Esophagus muscularis mucosa (tissue), 4 donors: Measurements from ENCODE around the gene MORC2. TPM values are rescaled to one million over a fixed set of nuclear protein-coding genes. Genes with fewer than 3 reads are reported as not detected.

Source experiments
- DNase-seq: peaks from one replicate; pipeline ENCODE4 v3.0.0-alpha.2; 2017; ENCODE audit errors: extremely low spot score
- H3K27ac ChIP-seq, 4 donors: fragments of 200-600 bp; sonication (generic); replicated peaks in 1 of 4; 1 replicate in 3 of 4; 2 replicates in 1 of 4; pipeline ENCODE4 v1.5.1; 2016 to 2019; ENCODE audit warnings: mild to moderate bottlenecking in 1 of 4
- H3K27me3 ChIP-seq, 4 donors: fragments of 200-600 bp; sonication (generic); one replicate each; pipeline versions ENCODE4 v1.5.1 to v1.6.0; 2016 to 2019
- H3K36me3 ChIP-seq, 4 donors: fragments of 200-600 bp; sonication (generic); one replicate each; pipeline ENCODE4 v1.5.1; 2016 to 2019
- H3K4me1 ChIP-seq, 4 donors: fragments of 200-600 bp; sonication (generic); one replicate each; pipeline ENCODE4 v1.5.1; 2016 to 2019
- H3K4me3 ChIP-seq, 4 donors: fragments of 200-600 bp; sonication (generic); 1 replicate in 2 of 4; 2 replicates in 2 of 4; pipeline ENCODE4 v1.5.1; 2016 to 2019; ENCODE audit warnings: mild to moderate bottlenecking in 4 of 4, moderate library complexity in 1 of 4
- H3K9me3 ChIP-seq, 4 donors: fragments of 200-600 bp; sonication (generic); 1 replicate in 3 of 4; 2 replicates in 1 of 4; pipeline ENCODE4 v1.5.1; 2016 to 2019
- EP300 ChIP-seq: sonication (generic); formaldehyde crosslinking; IDR thresholded peaks from one replicate; pipeline ENCODE4 v1.6.1; 2017; ENCODE audit warnings: antibody characterized with exemption
- POLR2A ChIP-seq: fragments of 450-650 bp; IDR thresholded peaks from one replicate; pipeline ENCODE4 v1.6.1; 2017; ENCODE audit warnings: antibody characterized with exemption, moderate library complexity, mild to moderate bottlenecking, low read depth
- POLR2AphosphoS5 ChIP-seq, 2 donors: sonication (generic); formaldehyde crosslinking; IDR thresholded peaks; one replicate each; pipeline ENCODE4 v1.6.1; 2017; ENCODE audit warnings: antibody characterized with exemption in 2 of 2
- WGBS: methylation state at CpG from one replicate; pipeline ENCODE4 v1.1.5; 2018; 5-methylcytosine and 5-hydroxymethylcytosine counted together
- intact Hi-C: fragments of 100-400 bp; cut with DNase I; formaldehyde crosslinking; loops from one replicate; pipeline ENCODE4 v1.15.1; 2023
- total RNA-seq, 4 donors: library from RNA; depleted of rRNA; stranded (reverse); fragments of >200 nt; gene quantifications; one replicate each; pipeline versions ENCODE4 v1.1.0 to v1.2.1, GENCODE V29; 2016
- TF ChIP-seq, protein P1 (sequence below), 3 experiments: fragments of 200-600 bp in 2 of 3; fragments of 450-650 bp in 1 of 3; sonication (generic) in 2 of 3; IDR thresholded peaks; one replicate each; pipeline ENCODE4 v1.5.1; 2017 to 2019; ENCODE audit warnings: antibody characterized with exemption in 3 of 3, mild to moderate bottlenecking in 2 of 3, moderate library complexity in 1 of 3

MORC2 gene
- total RNA-seq, 4 donors from 2014 or later = 19.5 to 28.8 (median 23.8) TPM

GRCh38 chr22:30884211-30885000, 84.2 kb downstream of the MORC2 start:
- no peak for TF ChIP-seq EP300
- no peak for TF ChIP-seq POLR2A
- TF ChIP-seq, protein P1, sequence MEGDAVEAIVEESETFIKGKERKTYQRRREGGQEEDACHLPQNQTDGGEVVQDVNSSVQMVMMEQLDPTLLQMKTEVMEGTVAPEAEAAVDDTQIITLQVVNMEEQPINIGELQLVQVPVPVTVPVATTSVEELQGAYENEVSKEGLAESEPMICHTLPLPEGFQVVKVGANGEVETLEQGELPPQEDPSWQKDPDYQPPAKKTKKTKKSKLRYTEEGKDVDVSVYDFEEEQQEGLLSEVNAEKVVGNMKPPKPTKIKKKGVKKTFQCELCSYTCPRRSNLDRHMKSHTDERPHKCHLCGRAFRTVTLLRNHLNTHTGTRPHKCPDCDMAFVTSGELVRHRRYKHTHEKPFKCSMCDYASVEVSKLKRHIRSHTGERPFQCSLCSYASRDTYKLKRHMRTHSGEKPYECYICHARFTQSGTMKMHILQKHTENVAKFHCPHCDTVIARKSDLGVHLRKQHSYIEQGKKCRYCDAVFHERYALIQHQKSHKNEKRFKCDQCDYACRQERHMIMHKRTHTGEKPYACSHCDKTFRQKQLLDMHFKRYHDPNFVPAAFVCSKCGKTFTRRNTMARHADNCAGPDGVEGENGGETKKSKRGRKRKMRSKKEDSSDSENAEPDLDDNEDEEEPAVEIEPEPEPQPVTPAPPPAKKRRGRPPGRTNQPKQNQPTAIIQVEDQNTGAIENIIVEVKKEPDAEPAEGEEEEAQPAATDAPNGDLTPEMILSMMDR (IDR thresholded peaks at IDR 0.05) = no peak
- TF ChIP-seq POLR2AphosphoS5 (IDR thresholded peaks at IDR 0.05) = no peak
- Histone ChIP-seq H3K36me3 (peaks cover 0 to 11% (median 7%) of the 10 kb centered on the region in 4 donors), H3K27ac (no peak overlapping the region), H3K9me3 (no peaks in the 10 kb centered on the region), H3K27me3 (no peaks in the 10 kb centered on the region), H3K4me3 (no peak overlapping the region), H3K4me1 (peaks cover 0 to 11% (median 0%) of the 10 kb centered on the region in 4 donors)
- WGBS = 94% methylated on average over 15 of the region's 18 CpGs
- intact Hi-C loops = no loop called here
- no peak for DNase-seq

DNA sequence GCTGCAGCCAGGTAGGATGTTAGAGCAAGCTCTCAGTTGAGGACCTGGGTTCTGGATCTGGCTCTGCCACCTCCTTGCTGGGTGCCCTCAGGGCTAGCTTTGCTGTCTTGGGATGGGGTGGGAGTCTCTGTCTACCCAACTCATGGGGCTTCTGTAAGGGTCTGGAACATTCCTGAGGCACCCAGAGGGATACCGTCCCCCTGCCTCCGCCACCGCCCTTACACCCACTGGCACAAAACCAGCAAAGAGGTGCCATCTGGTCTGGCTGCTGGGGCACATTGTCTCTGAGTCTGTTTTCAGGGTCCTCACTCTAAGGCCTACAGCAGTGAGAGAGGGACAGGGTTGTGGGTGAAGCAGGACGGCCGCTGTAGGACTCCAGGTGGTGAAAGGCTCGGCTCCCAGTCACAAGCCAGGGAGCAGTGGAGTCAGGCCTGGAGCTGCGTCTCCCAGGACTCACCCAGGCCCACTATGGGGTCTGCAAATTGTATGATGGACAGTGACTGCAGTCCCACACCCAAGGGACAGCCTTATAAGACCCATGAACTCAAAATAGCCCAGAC, 84.9 kb downstream of the MORC2 start:
- H3K4me3 ChIP-seq = no peak overlapping the region
- no peak for DNase-seq
- H3K4me1 ChIP-seq = peaks cover 0 to 11% (median 0%) of the 10 kb centered on the region in 4 donors
- H3K36me3 ChIP-seq = peaks cover 0 to 4% (median 2%) of the 10 kb centered on the region in 4 donors
- no peak for TF ChIP-seq EP300
- TF ChIP-seq, protein P1 (IDR thresholded peaks at IDR 0.05) = no peak
- no peak for TF ChIP-seq POLR2AphosphoS5 (IDR thresholded peaks at IDR 0.05)
- TF ChIP-seq POLR2A = no peak
- no peaks in the 10 kb centered on the region for H3K9me3 ChIP-seq
- WGBS = 94% methylated on average over 5 of the region's 7 CpGs
- no peaks in the 10 kb centered on the region for H3K27me3 ChIP-seq
- H3K27ac ChIP-seq = no peak overlapping the region
- intact Hi-C loops = no loop called here

- Histone ChIP-seq H3K27ac (no peak overlapping the region), H3K36me3 (peaks cover 0 to 4% (median 0%) of the 10 kb centered on the region in 4 donors), H3K4me3 (no peak overlapping the region), H3K9me3 (no peaks in the 10 kb centered on the region), H3K27me3 (no peaks in the 10 kb centered on the region), H3K4me1 (peaks cover 0 to 14% (median 0%) of the 10 kb centered on the region in 4 donors)
- 100% methylated on average over 2 of the region's 4 CpGs for WGBS
- no peak for DNase-seq
- intact Hi-C loops = no loop called here
- TF ChIP-seq POLR2A = no peak
- TF ChIP-seq, protein P1 (IDR thresholded peaks at IDR 0.05) = no peak
- TF ChIP-seq POLR2AphosphoS5 (IDR thresholded peaks at IDR 0.05) = no peak
- TF ChIP-seq EP300 = no peak
These were observed 85.5 kb downstream of the MORC2 start for GRCh38 chr22:30882974-30883533.

DNA sequence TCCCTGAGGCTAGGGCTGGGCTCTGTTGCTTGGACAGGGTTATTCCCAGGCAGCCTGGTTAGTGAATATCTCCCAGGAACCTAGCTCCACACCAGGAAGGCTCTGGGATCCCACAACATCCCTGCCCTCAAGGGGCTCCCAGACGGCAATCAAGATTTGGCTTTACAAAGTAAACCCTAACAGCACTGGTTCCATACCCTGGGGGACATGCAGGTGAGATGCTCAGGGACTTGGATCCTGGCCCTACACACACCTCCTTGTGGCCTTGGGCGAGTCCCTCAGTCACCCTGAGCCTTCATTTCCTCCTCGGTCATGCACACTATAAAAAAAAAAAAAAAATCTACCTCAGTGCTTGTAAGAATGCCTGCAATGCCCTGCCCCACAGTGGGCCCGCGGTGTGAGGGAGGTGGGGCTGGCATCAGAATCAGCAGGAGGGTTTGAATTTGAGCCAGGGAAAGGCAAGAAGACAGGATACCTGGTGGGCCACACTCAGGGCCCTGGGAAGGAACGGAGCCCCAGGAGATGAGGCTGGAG, 86.3 kb downstream of the MORC2 start:
- Histone ChIP-seq H3K4me1 (peaks cover 0 to 15% (median 0%) of the 10 kb centered on the region in 4 donors), H3K27ac (no peak overlapping the region), H3K36me3 (peaks cover 0 to under 1% (median 0%) of the 10 kb centered on the region in 4 donors), H3K4me3 (no peak overlapping the region), H3K27me3 (no peaks in the 10 kb centered on the region), H3K9me3 (no peaks in the 10 kb centered on the region)
- 87% methylated on average over 6 of the region's 6 CpGs for WGBS
- no peak for DNase-seq
- intact Hi-C loops = no loop called here
- TF ChIP-seq EP300 (no peak), POLR2A (no peak), POLR2AphosphoS5 (IDR thresholded peaks at IDR 0.05) (no peak)
- TF ChIP-seq, protein P1 (IDR thresholded peaks at IDR 0.05) = no peak
